Lower lobe of right lung (tissue), 2 donors: ENCODE data around the gene NCKAP5L. TPM values are rescaled to one million over a fixed set of nuclear protein-coding genes. Genes with fewer than 3 reads are reported as not detected.

Source experiments
- ATAC-seq, 2 donors: fragments of 200-7000 bp; cut with Tn5 transposase; one replicate each; pipeline ENCODE4 v1.9.1; 2020 to 2022; ENCODE audit warnings: mild to moderate bottlenecking in 2 of 2, moderate library complexity in 2 of 2
- DNase-seq: peaks from one replicate; pipeline ENCODE4 v3.0.0-alpha.2; 2020
- H3K27ac ChIP-seq: fragments of 200-600 bp; one replicate; pipeline ENCODE4 v1.8.0; 2022
- H3K27me3 ChIP-seq: fragments of 200-600 bp; one replicate; pipeline ENCODE4 v1.8.0; 2022; ENCODE audit warnings: low read depth
- H3K36me3 ChIP-seq: fragments of 200-600 bp; one replicate; pipeline ENCODE4 v1.8.0; 2022; ENCODE audit warnings: mild to moderate bottlenecking
- H3K4me1 ChIP-seq: fragments of 200-600 bp; one replicate; pipeline ENCODE4 v1.8.0; 2022
- H3K4me3 ChIP-seq: fragments of 200-600 bp; one replicate; pipeline ENCODE4 v1.8.0; 2022; ENCODE audit warnings: mild to moderate bottlenecking
- H3K9me3 ChIP-seq: fragments of 200-600 bp; one replicate; pipeline ENCODE4 v1.8.0; 2022
- intact Hi-C: fragments of 100-400 bp; cut with DNase I; formaldehyde crosslinking; loops from one replicate; pipeline ENCODE4 v1.11.0; 2022
- total RNA-seq: library from RNA; stranded (reverse); fragmentation: NEBNext Ultra II Directional; extraction: Animal tissue kit (Norgen Biotek cat#: 25700); gene quantifications from one replicate; pipeline ENCODE4 v1.2.1, GENCODE V29; 2021
- TF ChIP-seq, protein P1 (sequence below): fragments of 200-600 bp; IDR thresholded peaks from one replicate; pipeline ENCODE4 v1.8.0; 2022; ENCODE audit warnings: antibody characterized with exemption, mild to moderate bottlenecking
- donor health status: DM: no; HTN: yes; CAD: no; lungs with severe emphysema.

Gene NCKAP5L
- total RNA-seq, 1 donor from 2014 or later = 24.5 TPM

DNA sequence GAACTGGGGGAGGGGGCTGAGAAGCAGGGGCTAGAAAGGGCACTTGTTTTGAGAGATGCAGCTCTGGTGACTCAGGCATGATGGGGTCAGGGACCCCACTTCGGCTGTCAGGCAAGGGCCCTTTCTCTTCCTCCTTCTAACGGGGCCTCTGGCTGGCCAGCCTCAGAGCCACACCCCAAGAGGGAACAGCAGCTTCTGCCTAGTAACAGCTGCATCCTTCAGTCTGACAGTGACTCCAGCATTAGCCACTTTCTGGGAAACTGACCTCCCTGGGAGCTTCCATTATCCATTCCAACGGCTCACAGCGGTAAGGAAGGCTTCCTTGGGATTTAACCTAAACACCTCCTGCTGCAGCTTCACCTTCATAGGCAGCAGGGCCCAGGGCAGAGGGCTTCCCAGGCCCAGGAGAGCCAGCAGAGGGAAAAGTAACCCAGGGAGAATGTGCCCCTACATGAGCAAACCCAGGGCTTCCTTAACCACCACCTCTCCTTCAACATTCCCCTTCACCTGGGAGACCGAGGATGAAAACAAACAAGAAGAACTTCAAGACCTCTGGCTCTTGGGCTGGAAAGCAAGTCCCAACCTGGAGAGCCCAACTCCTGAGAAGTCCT, 2.7 kb downstream of the NCKAP5L start:
- H3K36me3 ChIP-seq = no peaks in the 10 kb centered on the region
- H3K9me3 ChIP-seq = no peaks in the 10 kb centered on the region
- DNase-seq (peak; percentile 75), ATAC-seq (peak in 1 of 2 donors; percentile 16)
- peak overlapping the region; percentile 22 for H3K4me3 ChIP-seq
- intact Hi-C loops = no loop called here
- H3K27me3 ChIP-seq = no peaks in the 10 kb centered on the region
- peaks cover 49% of the 10 kb centered on the region for H3K4me1 ChIP-seq
- peak overlapping the region; percentile 73 for H3K27ac ChIP-seq
- TF ChIP-seq, protein P1, sequence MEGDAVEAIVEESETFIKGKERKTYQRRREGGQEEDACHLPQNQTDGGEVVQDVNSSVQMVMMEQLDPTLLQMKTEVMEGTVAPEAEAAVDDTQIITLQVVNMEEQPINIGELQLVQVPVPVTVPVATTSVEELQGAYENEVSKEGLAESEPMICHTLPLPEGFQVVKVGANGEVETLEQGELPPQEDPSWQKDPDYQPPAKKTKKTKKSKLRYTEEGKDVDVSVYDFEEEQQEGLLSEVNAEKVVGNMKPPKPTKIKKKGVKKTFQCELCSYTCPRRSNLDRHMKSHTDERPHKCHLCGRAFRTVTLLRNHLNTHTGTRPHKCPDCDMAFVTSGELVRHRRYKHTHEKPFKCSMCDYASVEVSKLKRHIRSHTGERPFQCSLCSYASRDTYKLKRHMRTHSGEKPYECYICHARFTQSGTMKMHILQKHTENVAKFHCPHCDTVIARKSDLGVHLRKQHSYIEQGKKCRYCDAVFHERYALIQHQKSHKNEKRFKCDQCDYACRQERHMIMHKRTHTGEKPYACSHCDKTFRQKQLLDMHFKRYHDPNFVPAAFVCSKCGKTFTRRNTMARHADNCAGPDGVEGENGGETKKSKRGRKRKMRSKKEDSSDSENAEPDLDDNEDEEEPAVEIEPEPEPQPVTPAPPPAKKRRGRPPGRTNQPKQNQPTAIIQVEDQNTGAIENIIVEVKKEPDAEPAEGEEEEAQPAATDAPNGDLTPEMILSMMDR = no peak

DNA sequence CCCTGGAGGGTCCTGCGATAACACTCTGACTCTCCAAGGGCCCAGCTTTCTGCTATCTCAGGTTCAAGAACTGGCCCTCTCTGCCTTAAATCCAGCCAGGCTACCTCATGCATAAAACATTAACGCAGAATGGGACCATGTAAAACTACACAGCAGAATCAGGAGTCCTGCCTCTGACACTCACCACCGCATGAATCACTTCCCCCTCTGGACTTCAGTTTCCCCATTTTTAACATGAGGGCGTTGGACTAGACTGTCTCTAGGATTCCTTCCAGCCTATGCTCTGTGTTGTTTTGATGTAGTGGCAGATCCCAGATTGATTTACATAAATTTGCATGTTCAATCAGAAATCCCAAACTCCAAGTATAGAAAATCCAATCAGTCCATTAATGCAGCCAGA, 3.3 kb downstream of the NCKAP5L start:
- H3K4me1 ChIP-seq = peaks cover 50% of the 10 kb centered on the region
- H3K4me3 ChIP-seq = peak overlapping the region; percentile 22
- H3K27me3 ChIP-seq = no peaks in the 10 kb centered on the region
- no peaks in the 10 kb centered on the region for H3K36me3 ChIP-seq
- peak overlapping the region; percentile 73 for H3K27ac ChIP-seq
- no peaks in the 10 kb centered on the region for H3K9me3 ChIP-seq
- intact Hi-C loops = no loop called here
- TF ChIP-seq, protein P1 = no peak
- no peak for DNase-seq
- peak in 1 of 2 donors; percentile 24 for ATAC-seq

DNA sequence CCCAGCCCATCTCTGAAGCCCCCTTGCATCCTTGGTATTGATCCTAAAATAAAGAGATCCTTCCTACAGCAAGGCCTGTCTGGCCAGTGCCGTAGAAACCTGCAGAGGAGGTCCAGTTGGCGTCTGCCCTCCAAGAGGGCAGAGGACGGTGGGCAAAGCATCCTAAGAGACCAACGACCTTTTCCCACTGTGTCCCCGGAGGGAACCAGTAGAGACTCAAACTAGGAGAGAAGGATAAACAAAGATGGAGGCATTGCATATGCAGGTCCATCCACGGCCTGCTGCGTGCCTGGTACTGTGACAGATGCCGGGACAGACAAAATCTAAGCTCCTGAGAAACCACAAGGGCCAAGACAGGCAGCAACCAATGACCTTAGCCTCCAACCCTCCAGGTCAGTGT, 3.8 kb downstream of the NCKAP5L start:
- TF ChIP-seq, protein P1 = no peak
- Histone ChIP-seq H3K36me3 (no peaks in the 10 kb centered on the region), H3K4me1 (peaks cover 50% of the 10 kb centered on the region), H3K27me3 (no peaks in the 10 kb centered on the region), H3K4me3 (no peak overlapping the region), H3K27ac (peak overlapping the region; percentile 73), H3K9me3 (no peaks in the 10 kb centered on the region)
- ATAC-seq = no peak
- DNase-seq = no peak
- intact Hi-C loops = no loop called here

DNA sequence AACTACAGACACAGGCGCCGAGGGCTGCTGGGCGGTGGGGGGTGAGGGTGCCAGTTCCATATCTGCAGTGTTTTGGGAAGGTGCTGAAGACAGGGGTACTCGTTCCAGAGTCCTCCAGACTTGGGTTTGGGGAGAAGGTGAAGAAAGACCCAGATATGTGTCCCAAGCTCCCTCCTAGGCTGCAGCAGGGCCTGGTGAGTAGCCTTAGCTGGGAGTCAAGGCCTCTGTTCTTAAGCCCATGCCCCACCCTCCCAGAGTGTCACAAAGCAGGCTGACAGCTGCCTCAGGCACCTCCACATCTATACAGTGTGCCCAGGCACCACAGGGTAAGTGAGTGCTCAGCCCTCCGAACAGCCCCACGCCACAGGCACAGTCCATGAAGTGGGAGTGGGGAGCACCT, 4.3 kb downstream of the NCKAP5L start:
- no peaks in the 10 kb centered on the region for H3K9me3 ChIP-seq
- ATAC-seq (no peak), DNase-seq (no peak)
- H3K4me1 ChIP-seq = peaks cover 46% of the 10 kb centered on the region
- intact Hi-C loops = no loop called here
- TF ChIP-seq, protein P1 = no peak
- H3K36me3 ChIP-seq = no peaks in the 10 kb centered on the region
- no peak overlapping the region for H3K4me3 ChIP-seq
- H3K27me3 ChIP-seq = no peaks in the 10 kb centered on the region
- H3K27ac ChIP-seq = peak overlapping the region; percentile 73

DNA sequence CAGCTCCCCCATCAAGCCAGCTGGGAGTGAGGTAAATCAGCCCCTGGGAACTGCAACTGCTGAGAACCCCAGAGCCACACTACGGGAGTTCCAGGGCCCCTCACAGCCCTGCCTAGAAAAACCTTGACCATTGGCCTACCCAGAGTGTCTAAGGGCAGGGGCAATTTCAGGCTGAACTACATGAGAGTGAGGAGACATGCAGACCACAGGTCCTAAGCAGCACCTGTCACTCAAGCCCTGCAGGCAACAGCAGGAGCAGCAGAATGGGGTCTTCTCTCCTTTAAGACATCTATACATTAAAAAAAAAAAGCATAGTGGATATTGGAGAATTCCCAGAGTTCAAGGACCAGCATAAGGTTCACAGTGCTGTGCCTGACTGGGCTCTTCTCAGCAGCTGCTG, 4.9 kb downstream of the NCKAP5L start:
- no peaks in the 10 kb centered on the region for H3K36me3 ChIP-seq
- TF ChIP-seq, protein P1 = no peak
- H3K9me3 ChIP-seq = no peaks in the 10 kb centered on the region
- peaks cover 44% of the 10 kb centered on the region for H3K4me1 ChIP-seq
- DNase-seq (no peak), ATAC-seq (no peak)
- no peak overlapping the region for H3K27ac ChIP-seq
- H3K4me3 ChIP-seq = no peak overlapping the region
- intact Hi-C loops = no loop called here
- H3K27me3 ChIP-seq = no peaks in the 10 kb centered on the region
